GM23248 (cell line): Measurements from ENCODE around the gene RBM38.

Experiments used
- EZH2 ChIP-seq: fragments of 200-600 bp; sonication (generic); IDR thresholded peaks from 2 replicates; pipeline ENCODE4 v1.6.1; 2018; ENCODE audit warnings: antibody characterized with exemption, mild to moderate bottlenecking; ENCODE audit not compliant: insufficient read depth, poor library complexity, severe bottlenecking
- EZH2phosphoT487 ChIP-seq: fragments of 200-600 bp; sonication (generic); IDR thresholded peaks from 2 replicates; pipeline ENCODE4 v1.6.1; 2018; ENCODE audit warnings: antibody characterized with exemption, moderate library complexity, mild to moderate bottlenecking, low read depth; ENCODE audit not compliant: insufficient read depth

GRCh38 chr20:57383447-57384347 lies 7.5 kb upstream of the RBM38 start:
- TF ChIP-seq EZH2 (no peak), EZH2phosphoT487 (no peak)
